Neural crest cell (in vitro differentiated cells): ENCODE results near the gene OTUB2. TPM values are rescaled to one million over a fixed set of nuclear protein-coding genes. Genes with fewer than 3 reads are reported as not detected.
A peak's percentile ranks its signal among the peaks of the same experiment; 100 is the strongest.

Experiments used
- DNase-seq: peaks from one replicate; pipeline ENCODE4 v3.0.0; 2021; ENCODE audit warnings: low read depth, mixed read lengths, low spot score
- H3K27ac Mint-ChIP-seq: one replicate; pipeline ENCODE4 v1.8.0; 2021; ENCODE audit warnings: mild to moderate bottlenecking, mixed read lengths; ENCODE audit not compliant: unreplicated experiment
- H3K27me3 Mint-ChIP-seq: 2 replicates; pipeline ENCODE4 v1.8.0; 2021; ENCODE audit warnings: low read depth, mild to moderate bottlenecking, mixed read lengths
- H3K36me3 Mint-ChIP-seq: 2 replicates; pipeline ENCODE4 v1.8.0; 2021; ENCODE audit warnings: low read depth, mild to moderate bottlenecking, mixed read lengths
- H3K4me1 Mint-ChIP-seq: 2 replicates; pipeline ENCODE4 v1.8.0; 2021; ENCODE audit warnings: mixed read lengths
- H3K4me3 Mint-ChIP-seq: one replicate; pipeline ENCODE4 v1.8.0; 2021; ENCODE audit warnings: mild to moderate bottlenecking, mixed read lengths
- H3K9me3 Mint-ChIP-seq: 2 replicates; pipeline ENCODE4 v1.8.0; 2021; ENCODE audit warnings: mixed read lengths
- total RNA-seq: library from RNA; stranded (reverse); gene quantifications from 2 replicates; pipeline ENCODE4 v1.2.1, GENCODE V29; 2021
- TF ChIP-seq, protein P1 (sequence below): fragments of 200-600 bp; sonication (generic); conservative IDR thresholded peaks from 2 replicates; pipeline ENCODE4 v1.5.0; 2021; ENCODE audit warnings: antibody characterized with exemption, mild to moderate bottlenecking

OTUB2 gene
- total RNA-seq, 1 donor from 2014 or later, result 4.4 TPM

DNA sequence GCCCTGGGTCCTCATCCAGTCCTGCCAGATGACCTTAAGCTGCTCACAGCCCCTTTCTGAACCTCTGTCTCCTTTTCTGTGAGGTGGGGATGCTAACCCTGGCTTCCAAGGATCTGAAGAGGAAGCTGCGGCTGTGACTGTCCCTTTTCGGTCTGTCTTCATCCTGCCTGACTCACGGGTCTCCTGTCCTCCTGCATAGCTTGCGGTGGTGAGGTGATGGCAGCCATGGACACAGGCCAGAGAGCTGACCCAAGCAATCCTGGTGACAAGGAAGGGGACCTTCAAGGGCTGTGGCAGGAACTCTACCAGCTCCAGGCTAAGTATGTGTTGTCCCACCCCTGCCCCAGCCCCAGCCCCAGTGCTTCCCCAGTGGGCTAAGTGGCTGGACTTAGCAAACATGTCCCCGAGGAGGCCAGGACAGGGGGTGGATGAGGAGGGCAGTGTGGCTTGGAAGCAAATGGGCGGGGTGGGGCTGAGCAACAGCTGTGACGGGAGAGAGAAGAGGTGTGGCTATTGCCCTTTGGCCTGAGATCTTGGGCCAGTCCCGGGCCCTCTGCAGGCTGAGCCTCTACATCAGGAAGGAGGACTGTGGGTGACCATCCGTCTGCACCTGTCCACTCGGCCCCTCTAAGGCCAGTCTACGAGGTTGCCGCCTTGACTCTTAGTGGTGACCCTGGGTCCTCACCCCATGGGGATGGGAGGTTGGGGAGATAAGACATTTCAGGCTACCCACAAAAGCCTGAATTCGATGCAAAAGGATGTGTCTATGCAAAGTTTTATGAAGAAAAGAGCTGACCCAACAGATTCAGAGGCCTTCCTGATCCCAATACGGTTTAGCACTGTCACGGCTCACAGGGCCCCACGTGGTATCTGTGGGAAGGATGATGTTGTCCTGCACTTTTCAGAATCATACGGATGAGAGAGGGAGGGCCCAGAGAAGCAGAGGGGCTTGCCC lies 27.9 kb upstream of the OTUB2 start:
- Mint-ChIP-seq H3K36me3 (no peaks in the 10 kb centered on the region), H3K9me3 (no peaks in the 10 kb centered on the region), H3K4me3 (no peak overlapping the region), H3K27me3 (peaks cover 7% of the 10 kb centered on the region), H3K4me1 (peaks cover 7% of the 10 kb centered on the region), H3K27ac (no peak overlapping the region)
- TF ChIP-seq, protein P1, sequence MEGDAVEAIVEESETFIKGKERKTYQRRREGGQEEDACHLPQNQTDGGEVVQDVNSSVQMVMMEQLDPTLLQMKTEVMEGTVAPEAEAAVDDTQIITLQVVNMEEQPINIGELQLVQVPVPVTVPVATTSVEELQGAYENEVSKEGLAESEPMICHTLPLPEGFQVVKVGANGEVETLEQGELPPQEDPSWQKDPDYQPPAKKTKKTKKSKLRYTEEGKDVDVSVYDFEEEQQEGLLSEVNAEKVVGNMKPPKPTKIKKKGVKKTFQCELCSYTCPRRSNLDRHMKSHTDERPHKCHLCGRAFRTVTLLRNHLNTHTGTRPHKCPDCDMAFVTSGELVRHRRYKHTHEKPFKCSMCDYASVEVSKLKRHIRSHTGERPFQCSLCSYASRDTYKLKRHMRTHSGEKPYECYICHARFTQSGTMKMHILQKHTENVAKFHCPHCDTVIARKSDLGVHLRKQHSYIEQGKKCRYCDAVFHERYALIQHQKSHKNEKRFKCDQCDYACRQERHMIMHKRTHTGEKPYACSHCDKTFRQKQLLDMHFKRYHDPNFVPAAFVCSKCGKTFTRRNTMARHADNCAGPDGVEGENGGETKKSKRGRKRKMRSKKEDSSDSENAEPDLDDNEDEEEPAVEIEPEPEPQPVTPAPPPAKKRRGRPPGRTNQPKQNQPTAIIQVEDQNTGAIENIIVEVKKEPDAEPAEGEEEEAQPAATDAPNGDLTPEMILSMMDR, result no peak
- no peak for DNase-seq

DNA sequence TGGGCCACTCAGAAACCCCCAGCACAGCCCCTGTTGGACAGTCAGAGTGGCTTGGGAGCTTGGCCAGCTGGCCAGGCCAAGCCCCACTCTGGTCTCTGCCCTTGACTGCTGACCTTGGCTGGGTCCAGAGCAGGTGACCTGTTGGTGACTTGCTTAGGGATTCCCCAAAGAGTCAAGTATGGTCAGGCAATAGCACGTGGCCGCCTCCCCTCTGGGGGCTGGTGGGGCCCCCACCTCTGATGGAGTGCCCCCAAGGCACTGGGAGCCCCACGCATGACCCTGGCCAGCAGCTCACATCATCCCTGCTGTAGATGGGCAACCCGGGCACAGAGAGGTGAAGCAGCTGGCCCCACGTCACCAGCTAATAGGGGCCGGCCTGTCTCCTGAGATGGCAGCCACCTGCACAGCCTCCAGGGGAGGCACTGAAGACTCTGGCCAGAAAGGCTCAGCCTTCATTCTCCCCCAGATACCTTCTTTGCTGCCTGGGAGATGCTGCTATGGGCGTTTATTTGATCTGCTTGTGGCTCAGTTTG lies 27.2 kb upstream of the OTUB2 start:
- TF ChIP-seq, protein P1, result no peak
- no peak for DNase-seq
- Mint-ChIP-seq H3K27me3 (peaks cover 11% of the 10 kb centered on the region), H3K36me3 (no peaks in the 10 kb centered on the region), H3K4me1 (peaks cover 7% of the 10 kb centered on the region), H3K9me3 (no peaks in the 10 kb centered on the region), H3K4me3 (no peak overlapping the region), H3K27ac (no peak overlapping the region)

GRCh38 chr14:93999573-93999972 lies 26.6 kb upstream of the OTUB2 start:
- TF ChIP-seq, protein P1, result no peak
- H3K36me3 Mint-ChIP-seq, result no peaks in the 10 kb centered on the region
- no peak overlapping the region for H3K27ac Mint-ChIP-seq
- peaks cover 11% of the 10 kb centered on the region for H3K27me3 Mint-ChIP-seq
- no peak for DNase-seq
- H3K4me1 Mint-ChIP-seq, result peaks cover 7% of the 10 kb centered on the region
- H3K9me3 Mint-ChIP-seq, result no peaks in the 10 kb centered on the region
- no peak overlapping the region for H3K4me3 Mint-ChIP-seq

- Mint-ChIP-seq H3K27me3 (peaks cover 17% of the 10 kb centered on the region), H3K4me1 (peaks cover 7% of the 10 kb centered on the region), H3K27ac (peak overlapping the region; percentile 14)
Measured at GRCh38 chr14:94000267-94000666, 25.9 kb upstream of the OTUB2 start.

GRCh38 chr14:94001016-94001415 lies 25.1 kb upstream of the OTUB2 start:
- TF ChIP-seq, protein P1, result no peak
- H3K36me3 Mint-ChIP-seq, result no peaks in the 10 kb centered on the region
- H3K4me1 Mint-ChIP-seq, result peaks cover 7% of the 10 kb centered on the region
- no peak overlapping the region for H3K4me3 Mint-ChIP-seq
- H3K27ac Mint-ChIP-seq, result no peak overlapping the region
- no peak for DNase-seq
- H3K27me3 Mint-ChIP-seq, result peaks cover 19% of the 10 kb centered on the region
- H3K9me3 Mint-ChIP-seq, result no peaks in the 10 kb centered on the region

More at GRCh38 chr14:94000267-94000666, 25.9 kb upstream of the OTUB2 start:
- no peaks in the 10 kb centered on the region for H3K9me3 Mint-ChIP-seq
- no peak overlapping the region for H3K4me3 Mint-ChIP-seq
- TF ChIP-seq, protein P1, result no peak
- H3K36me3 Mint-ChIP-seq, result no peaks in the 10 kb centered on the region
- no peak for DNase-seq
